GM10266 (cell line): Measurements from ENCODE around the gene MBOAT7.
"Not testable (repeated sequence)": the region's sequence is repeated elsewhere in the genome, so short reads cannot be mapped to it uniquely, and the experiment has no call there.

Experiments used
- DNase-seq: peaks from one replicate; pipeline ENCODE4 v3.0.0; 2012; ENCODE audit errors: extremely low spot score
- TF ChIP-seq, protein P1 (sequence below): IDR thresholded peaks from 2 replicates; pipeline ENCODE4 v1.5.1; 2012; ENCODE audit warnings: mild to moderate bottlenecking, low read depth; ENCODE audit not compliant: control insufficient read depth, insufficient read depth; ENCODE audit errors: missing control alignments

Gene MBOAT7

GRCh38 chr19:54196536-54196935, 7.2 kb upstream of the MBOAT7 start:
- DNase-seq, result no peak
- TF ChIP-seq, protein P1, sequence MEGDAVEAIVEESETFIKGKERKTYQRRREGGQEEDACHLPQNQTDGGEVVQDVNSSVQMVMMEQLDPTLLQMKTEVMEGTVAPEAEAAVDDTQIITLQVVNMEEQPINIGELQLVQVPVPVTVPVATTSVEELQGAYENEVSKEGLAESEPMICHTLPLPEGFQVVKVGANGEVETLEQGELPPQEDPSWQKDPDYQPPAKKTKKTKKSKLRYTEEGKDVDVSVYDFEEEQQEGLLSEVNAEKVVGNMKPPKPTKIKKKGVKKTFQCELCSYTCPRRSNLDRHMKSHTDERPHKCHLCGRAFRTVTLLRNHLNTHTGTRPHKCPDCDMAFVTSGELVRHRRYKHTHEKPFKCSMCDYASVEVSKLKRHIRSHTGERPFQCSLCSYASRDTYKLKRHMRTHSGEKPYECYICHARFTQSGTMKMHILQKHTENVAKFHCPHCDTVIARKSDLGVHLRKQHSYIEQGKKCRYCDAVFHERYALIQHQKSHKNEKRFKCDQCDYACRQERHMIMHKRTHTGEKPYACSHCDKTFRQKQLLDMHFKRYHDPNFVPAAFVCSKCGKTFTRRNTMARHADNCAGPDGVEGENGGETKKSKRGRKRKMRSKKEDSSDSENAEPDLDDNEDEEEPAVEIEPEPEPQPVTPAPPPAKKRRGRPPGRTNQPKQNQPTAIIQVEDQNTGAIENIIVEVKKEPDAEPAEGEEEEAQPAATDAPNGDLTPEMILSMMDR, result no peak

DNA sequence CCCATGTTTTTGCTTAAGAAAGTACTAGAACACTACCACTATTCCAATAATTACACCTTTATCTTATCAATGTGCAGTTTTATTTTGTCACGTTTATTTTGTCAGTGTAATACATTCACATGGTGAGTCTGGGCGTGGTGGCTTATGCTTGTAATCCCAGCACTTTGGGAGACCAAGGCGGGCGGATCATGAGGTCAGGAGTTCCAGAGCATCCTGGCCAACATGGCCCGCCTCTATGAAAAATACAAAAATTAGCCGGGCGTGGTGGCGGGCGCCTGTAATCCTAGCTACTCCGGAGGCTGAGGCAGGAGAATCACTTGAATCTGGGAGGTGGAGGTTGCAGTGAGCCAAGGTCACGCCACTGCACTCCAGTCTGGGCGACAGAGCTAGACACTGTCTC, 5.1 kb upstream of the MBOAT7 start:
- not testable (repeated sequence) for DNase-seq

- DNase-seq, result no peak
- TF ChIP-seq, protein P1, result no peak
These were observed 3.6 kb upstream of the MBOAT7 start for GRCh38 chr19:54193011-54193410.

DNA sequence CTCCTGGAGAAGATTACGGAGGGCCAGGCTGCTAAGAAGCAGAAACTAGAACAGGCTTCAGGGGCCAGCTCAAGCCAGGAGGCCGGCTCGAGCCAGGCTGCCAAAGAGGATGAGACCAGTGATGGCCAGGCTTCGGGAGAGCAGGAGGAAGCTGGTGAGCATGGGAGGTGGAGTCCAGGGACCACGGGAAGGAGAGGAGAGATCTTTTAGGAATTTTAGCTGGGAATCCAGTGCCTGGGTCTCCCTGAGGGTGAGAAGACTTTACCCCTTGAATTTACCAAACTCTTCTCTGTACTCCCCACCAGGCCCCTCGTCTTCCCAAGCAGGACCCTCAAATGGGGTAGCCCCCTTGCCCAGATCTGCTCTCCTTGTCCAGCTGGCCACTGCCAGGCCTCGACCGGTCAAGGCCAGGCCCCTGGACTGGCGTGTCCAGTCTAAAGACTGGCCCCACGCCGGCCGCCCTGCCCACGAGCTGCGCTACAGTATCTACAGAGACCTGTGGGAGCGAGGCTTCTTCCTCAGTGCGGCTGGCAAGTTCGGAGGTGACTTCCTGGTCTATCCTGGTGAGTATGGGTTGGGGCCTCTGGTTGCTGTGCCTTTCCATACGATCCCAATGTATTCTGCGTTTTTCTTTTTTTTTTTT, 2.6 kb upstream of the MBOAT7 start:
- TF ChIP-seq, protein P1, result no peak
- no peak for DNase-seq

DNA sequence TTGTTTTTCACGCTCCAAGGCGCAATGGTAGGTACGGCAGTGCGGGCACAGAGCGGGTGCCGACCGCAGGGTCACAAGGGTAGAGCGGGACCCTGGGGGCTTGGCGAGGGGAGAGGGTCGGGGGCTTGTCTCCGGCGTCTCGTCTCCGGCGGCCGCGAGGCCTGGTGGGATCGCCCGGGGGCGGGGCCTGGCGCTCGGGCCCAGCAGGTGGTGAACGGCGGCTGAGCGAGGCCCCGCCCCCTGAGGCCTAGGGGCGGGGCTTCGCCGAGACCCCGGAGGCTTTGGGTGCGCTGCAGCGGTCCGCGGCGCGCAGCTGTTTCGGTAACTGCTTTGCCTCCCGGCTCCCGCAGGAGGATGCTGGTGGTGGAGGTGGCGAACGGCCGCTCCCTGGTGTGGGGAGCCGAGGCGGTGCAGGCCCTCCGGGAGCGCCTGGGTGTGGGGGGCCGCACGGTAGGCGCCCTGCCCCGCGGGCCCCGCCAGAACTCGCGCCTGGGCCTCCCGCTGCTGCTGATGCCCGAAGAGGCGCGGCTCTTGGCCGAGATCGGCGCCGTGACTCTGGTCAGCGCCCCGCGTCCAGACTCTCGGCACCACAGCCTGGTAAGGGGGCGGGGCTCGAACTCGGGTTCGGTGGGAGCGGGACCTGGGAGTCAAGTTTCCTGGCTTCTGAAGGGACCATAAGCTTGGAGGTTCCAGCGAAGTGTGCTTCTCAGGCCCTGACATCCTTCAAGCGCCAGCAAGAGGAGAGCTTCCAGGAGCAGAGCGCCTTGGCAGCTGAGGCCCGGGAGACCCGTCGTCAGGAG, 1.8 kb upstream of the MBOAT7 start, which contains the start of gene TSEN34:
Gene TSEN34 (plus strand): TSS at position 298 of the 800 bp plus-strand sequence. CDS start 57 bp downstream, at position 355.
- DNase-seq, result peak; percentile 86
- TF ChIP-seq, protein P1, result no peak

- TF ChIP-seq, protein P1, result no peak
- peak; percentile 93 for DNase-seq
These were observed 1.2 kb upstream of the MBOAT7 start for GRCh38 chr19:54190503-54191010.

DNA sequence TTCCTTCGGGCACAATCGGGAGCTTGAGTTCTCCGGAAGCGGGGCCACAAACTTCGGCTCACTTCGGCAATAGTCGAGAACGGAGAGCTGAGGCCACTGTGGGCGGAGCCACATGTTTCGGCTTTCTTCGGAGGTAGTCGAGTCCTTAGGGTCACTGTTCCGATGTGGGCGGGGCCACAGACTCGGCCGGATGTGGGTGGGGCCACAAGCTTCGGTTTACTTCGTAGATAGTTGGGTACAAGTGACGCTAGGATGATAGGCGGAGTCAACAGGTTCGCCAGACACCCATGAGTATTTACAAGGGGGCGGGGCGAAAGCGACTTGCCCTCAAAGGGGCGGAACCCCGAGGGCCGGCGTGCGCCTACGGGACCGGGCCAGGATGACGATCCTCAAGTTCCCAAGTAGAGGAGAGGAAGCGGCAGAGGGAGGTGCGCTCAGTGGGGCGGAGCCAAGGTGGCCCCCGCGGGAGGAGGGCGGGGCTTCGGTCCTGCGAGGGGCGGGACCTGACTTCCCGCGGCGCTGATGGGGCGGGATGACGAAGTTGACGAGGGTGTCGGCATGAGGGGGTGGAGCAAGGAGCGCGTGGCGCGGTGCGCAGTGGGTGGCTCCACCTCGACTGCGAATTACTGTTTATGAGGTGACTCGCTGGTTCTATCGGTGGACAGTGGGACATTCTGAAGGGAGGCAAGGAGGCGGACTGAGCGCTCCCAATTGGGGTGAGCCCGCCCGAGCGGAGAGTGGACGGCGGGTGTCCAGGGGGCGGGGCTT, 539 bp upstream of the MBOAT7 start:
- peak; percentile 88 for DNase-seq
- TF ChIP-seq, protein P1, result no peak
